CD4-positive, alpha-beta T cell treated with Interferon gamma for 1 hour (primary cell): ENCODE data around the gene INKA1.
"Not testable (repeated sequence)": the region's sequence is repeated elsewhere in the genome, so short reads cannot be mapped to it uniquely, and the experiment has no call there.

Experiments
- DNase-seq: peaks from one replicate; pipeline ENCODE4 v3.0.0-alpha.2; 2020

INKA1 gene

DNA sequence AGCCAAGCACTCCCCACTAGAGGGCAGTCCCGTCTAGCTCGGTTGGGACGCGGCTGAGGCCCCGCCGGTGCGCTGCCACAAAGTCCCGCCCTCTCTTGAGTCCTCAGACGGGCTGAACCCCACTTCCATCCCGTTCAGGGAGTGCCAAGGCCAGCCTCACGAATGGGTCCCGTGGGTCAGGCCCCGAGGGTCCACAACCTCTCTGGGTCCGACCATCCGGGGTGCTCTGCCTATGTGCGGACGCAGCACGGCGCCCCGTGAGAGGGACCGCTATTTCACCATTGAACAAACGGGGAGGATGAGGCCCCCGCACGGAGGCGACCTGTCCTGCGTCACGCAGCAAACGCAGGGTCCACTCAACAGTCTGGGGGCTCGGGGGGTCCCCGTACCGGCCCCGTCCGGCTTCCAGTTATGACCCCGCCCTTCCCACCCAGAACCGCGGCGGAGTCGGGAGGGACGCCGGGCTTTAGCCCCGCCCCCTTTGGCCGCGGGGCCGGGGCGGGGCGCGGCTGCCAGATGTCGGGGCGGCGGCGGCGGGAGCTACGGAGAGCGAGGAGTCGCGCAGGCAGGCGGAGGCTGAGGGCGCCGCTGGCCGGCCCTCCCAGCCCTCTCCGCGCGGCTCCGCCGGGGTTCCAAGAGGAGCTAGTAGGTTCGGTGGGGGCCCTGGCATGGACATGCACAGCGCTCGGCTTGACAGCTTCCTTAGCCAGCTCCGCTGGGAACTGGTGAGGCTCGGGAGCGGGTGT, at the start of gene INKA1:
Gene INKA1, plus strand, starts transcription at position 543 of the 746 bp plus-strand sequence. Its CDS starts 132 bp downstream, at position 675.
- peak; percentile 86 for DNase-seq

- no peak for DNase-seq
Measured at GRCh38 chr3:49754536-49754935, 48.5 kb upstream of the INKA1 start.

DNA sequence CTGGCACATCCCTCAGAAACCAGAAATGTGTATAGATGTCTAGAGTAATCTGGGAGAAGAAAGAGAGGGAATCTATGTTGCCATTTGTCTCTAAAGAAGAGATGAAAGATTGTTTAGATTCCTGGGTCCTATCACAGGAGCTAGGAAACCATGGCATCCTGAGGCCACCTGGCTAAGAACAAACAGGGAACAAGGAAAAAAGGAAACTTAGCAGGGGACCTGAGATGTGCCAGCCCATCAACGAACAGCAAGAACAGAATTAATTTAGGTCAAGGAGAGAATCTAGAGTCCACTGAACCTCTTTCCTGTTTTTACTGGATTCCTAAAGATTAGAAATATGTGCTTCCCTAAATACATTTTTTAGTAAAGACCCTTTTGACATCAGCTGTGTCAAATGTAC, 47.0 kb upstream of the INKA1 start:
- DNase-seq = no peak

- no peak for DNase-seq
Measured at GRCh38 chr3:49757197-49757596, 45.9 kb upstream of the INKA1 start.

- no peak for DNase-seq
Measured at GRCh38 chr3:49759226-49759625, 43.8 kb upstream of the INKA1 start.

- DNase-seq = no peak
Measured at GRCh38 chr3:49761661-49762060, 41.4 kb upstream of the INKA1 start.

DNA sequence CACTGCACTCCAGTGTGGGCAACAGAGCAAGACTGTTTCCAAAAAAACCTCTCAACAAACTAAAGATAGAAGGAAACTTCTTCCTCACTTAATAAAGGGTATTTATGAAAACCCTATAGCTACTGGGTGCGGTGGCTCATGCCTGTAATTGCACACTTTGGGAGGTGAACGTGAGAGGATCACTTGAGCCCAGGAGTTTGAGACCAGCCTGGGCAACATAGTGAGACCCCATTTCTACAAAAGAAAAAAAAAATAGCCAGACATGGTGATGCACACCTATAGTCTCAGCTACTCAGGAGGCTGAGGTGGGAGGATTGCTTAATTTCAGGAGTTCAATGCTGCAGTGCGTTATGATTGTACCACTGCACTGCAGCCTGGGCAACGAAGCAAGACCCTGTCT, 39.1 kb upstream of the INKA1 start:
- no peak for DNase-seq

DNA sequence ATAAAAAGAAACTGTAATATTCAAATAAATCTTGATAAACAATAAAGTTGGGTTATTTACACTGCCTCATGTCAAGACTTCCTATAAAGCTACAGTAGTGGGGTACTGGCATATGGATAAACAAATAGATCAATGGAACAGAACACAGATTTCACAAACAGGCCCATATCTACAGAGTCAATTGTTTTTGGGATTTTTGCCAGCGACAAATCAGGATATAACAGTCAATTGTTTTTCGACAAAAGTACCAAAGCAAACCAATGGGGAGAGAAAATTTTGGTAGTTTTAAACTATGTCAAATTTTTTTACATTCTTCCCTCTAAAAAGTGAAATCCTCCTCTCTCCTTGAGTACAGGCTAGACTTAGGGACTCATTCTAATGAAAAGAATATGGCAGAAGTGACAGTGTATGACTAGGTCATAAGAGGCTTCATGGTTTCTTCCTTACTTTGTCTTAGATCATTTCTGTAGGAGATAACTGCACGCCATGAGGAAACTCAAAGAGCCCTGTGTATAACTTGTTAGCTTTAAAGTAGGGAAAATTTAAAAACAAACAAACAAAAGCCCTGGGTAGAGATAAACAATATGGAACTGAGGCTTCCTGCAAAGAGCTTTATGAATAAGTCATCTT, 33.7 kb upstream of the INKA1 start:
- no peak for DNase-seq

GRCh38 chr3:49769926-49770325, 33.1 kb upstream of the INKA1 start:
- no peak for DNase-seq

DNA sequence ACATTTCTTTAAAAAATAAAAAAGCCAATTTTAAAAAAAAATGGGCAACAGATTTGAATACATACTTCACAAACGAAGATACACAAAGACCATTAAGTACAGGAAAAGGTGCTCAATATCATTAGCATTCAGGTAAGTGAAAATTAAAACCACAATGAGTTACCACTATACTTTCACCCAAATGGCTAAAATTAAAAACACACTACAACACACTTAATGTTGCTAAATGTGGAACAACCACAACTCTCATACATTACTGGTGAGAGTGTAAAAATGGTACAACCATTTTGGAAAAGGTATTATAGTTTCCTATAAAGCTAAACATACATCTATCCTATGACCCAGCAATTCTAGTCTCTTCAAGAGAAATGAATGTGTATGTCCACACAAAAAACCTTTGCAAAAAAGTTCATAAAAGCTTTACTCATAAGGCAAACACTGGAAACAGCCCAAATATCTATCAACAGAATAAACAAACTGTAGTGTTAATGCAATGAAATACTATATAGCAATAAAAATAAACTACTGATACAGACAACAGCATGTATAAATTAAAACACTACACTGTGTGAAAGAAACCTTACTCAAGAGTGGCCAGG, 31.6 kb upstream of the INKA1 start:
- DNase-seq = no peak

DNA sequence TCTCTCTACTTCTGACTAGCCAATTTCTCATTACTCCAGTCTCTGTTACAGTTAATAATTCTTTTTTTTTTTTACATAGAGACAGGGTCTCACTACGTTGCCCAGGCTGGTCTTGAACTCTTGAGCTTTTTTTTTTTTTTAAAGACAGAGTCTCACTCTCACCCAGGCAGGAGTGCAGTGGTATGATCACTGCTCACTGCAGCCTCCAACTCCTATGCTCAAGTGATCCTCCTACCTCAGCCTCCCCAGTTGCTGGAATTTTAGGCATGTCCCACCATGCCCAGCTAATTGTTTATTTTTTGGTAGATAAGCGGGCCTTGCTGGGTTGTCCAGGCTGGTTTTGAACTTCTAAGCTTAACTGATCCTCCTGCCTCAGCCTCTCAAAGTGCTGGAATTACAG, 30.4 kb upstream of the INKA1 start:
- DNase-seq = no peak

DNA sequence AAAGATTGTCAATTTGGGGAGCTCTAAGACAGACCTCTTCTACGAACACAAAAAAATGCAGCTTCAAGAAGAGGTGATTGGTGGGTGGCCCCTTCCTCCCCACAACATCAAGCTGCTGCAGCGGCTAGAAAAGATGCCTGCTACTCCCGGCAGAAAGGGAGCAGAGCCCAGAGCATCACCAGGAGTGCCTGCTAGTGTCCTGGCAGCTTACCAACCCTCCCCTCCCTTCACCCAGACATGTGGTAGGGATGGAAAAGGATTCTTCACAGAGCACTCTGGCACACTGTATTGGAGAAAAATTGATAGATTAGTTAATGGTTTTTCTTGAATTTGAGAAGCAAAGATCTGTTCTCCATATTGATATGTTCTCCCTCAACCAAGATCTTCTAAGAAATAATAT, 27.5 kb upstream of the INKA1 start:
- no peak for DNase-seq

- not testable (repeated sequence) for DNase-seq
Measured at GRCh38 chr3:49776101-49776500, 27.0 kb upstream of the INKA1 start.

GRCh38 chr3:49779358-49780079, 23.5 kb upstream of the INKA1 start:
- no peak for DNase-seq

- no peak for DNase-seq
Measured at GRCh38 chr3:49780080-49780974, 22.7 kb upstream of the INKA1 start.

GRCh38 chr3:49780975-49781365, 22.1 kb upstream of the INKA1 start:
- DNase-seq = not testable (repeated sequence)

DNA sequence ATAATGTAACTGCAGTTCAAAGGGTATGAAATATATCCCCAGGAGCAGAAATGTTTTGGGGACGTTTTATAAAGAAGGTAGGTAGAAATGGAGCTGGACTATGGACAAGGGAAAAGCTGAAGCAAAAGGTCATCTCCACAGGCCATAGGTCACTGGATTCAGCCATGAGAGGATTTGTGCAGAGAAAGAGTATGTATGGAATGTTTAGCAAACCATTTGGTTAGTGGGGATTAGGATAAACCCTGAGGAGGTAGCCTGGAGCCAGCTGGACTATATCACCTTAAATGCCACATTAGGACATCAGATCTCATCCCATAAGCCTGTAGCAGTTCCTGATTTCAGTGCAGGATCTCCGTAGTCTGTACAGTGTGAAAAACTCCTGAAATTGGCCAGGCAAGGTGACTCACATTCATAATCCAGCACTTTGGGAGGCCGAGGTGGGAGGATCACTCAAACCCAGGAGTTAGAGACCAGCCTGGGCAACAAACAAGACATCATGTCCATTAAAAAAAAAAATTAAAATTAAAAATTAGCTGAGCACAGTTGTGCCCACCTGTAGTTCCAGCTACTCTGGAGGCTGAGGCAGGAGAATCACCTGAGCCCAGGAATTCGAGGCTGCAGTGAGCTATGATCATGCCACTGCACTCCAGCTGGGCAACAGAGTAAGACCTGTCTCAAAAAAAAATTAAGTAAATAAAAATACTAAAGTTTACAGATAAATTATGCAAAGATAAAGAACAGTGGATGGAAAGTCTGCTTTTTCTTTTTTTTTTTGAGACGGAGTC, 21.5 kb upstream of the INKA1 start:
- DNase-seq = no peak

- DNase-seq = not testable (repeated sequence)
Measured at GRCh38 chr3:49782277-49782676, 20.8 kb upstream of the INKA1 start.

DNA sequence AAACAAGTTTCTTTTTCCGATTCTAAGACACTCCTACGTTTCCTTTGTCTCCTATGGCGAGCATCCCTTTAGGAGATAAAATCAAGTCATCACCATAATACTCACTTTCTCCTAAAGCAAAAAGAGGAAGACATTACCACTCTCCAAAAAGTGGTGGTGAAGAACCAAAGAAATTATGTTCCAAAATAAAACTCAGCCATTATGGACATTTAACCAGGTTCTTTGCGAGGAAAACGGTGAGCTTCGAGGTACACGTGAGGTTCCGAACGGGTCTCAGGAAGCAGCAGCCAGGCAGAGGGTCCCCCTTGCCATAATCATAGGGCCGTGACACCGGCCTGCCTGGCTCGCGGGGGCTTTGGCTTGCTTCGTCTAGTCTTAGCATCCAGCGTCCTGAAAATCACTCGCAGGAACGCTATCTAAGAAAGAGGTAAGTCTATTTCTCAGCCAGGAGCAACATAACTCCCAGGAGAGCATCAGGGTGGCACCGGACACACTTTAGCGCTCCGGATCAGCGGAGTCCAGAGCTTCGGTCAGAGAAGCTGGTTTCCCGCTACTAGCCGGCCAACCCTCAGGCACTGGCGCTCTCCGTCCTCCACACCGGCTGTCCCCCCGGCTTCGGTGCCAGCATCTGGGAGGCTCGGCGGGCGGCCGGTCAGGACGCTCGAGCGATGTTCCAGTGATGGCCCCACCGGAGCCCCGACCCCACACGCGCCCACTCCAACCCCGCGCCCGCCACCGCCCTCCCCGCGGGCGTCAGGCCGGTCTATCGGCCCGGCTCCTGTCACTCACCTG, 17.3 kb upstream of the INKA1 start:
- peak; percentile 16 for DNase-seq

- peak; percentile 100 for DNase-seq
Measured at GRCh38 chr3:49786357-49787181, 16.5 kb upstream of the INKA1 start, which contains the start of gene IP6K1. Gene IP6K1, minus strand, starts transcription at chr3:49786542. Its CDS starts 38,502 bp downstream, at chr3:49748040.
